CD4-positive, alpha-beta T cell treated with Interferon gamma for 1 hour (primary cell): ENCODE results near the gene CDC42BPB.

Source experiments
- DNase-seq: peaks from one replicate; pipeline ENCODE4 v3.0.0-alpha.2; 2020

Gene CDC42BPB, protein sequence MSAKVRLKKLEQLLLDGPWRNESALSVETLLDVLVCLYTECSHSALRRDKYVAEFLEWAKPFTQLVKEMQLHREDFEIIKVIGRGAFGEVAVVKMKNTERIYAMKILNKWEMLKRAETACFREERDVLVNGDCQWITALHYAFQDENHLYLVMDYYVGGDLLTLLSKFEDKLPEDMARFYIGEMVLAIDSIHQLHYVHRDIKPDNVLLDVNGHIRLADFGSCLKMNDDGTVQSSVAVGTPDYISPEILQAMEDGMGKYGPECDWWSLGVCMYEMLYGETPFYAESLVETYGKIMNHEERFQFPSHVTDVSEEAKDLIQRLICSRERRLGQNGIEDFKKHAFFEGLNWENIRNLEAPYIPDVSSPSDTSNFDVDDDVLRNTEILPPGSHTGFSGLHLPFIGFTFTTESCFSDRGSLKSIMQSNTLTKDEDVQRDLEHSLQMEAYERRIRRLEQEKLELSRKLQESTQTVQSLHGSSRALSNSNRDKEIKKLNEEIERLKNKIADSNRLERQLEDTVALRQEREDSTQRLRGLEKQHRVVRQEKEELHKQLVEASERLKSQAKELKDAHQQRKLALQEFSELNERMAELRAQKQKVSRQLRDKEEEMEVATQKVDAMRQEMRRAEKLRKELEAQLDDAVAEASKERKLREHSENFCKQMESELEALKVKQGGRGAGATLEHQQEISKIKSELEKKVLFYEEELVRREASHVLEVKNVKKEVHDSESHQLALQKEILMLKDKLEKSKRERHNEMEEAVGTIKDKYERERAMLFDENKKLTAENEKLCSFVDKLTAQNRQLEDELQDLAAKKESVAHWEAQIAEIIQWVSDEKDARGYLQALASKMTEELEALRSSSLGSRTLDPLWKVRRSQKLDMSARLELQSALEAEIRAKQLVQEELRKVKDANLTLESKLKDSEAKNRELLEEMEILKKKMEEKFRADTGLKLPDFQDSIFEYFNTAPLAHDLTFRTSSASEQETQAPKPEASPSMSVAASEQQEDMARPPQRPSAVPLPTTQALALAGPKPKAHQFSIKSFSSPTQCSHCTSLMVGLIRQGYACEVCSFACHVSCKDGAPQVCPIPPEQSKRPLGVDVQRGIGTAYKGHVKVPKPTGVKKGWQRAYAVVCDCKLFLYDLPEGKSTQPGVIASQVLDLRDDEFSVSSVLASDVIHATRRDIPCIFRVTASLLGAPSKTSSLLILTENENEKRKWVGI (N-terminal part only)

DNA sequence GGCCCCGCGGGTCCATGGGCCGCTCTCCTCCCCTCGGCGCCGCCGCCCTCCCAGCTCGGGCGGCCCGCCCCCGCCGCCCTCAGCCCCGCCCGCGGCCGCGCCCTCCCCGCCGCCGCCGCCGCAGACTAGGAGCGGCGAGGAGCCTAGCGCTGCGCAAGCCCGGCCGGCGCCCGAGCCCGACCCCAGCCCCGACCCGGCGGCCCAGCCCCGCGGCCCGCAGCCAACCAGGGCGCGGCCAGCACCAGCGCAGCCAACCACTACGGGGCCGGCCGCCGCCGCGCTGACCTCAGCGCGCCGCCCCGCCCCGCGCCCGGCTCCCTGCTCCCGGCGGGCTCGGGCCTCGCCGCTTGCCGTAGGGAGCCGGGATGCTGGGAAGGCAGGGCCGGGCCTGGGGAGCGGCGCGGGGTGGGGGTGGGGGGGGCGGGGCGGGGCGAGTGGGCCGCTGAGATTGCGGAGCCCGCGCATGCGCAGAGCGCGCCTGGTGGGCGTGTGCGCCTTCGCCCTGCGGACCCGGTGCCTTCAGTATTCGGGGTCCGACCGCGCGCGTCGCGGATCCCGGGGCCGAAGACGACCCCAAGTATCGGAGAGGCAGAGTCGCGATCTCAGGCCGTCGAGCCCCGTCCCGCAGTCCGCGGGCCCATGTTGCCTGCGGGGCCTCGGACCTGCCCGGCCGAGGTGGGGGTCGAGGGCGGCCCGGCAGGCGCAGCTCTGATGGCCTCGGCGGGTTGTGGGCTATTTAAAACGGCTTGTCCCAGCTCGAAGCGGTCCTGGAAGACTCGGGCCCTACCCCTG, at the start of gene CDC42BPB:
Gene CDC42BPB (minus strand): TSS at position 178 of the 792 bp plus-strand sequence. CDS start 376 bp downstream, outside the sequence.
- DNase-seq = peak; percentile 73

DNA sequence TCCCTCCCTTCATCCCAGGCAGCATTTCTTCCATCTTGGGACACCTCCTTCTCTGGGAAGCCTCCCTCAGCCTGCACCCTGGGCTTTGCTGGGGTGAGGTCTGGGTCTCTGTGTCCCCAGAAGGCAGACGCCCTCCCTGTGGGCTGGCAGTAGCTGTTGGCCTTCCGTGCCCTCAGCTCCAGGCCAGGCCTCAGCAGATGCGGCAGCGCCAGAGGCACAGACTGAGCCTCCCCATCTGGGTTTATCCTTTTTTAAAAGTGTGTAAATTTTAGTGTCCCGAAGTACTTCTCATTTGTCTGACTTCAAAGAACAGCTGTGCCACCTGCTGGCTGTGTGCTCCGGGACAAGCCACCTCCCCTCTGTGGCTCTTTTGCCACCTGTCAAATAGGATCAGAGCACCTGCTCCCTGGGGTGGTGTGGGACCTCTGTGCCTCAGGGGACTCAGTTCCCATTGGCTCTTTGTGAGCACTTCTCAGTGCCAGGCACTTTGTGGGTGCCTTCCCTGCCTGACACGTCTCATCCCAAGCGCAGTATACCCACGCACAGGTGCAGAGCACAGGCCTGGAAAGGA, 48.3 kb upstream of the CDC42BPB start:
- DNase-seq = no peak

DNA sequence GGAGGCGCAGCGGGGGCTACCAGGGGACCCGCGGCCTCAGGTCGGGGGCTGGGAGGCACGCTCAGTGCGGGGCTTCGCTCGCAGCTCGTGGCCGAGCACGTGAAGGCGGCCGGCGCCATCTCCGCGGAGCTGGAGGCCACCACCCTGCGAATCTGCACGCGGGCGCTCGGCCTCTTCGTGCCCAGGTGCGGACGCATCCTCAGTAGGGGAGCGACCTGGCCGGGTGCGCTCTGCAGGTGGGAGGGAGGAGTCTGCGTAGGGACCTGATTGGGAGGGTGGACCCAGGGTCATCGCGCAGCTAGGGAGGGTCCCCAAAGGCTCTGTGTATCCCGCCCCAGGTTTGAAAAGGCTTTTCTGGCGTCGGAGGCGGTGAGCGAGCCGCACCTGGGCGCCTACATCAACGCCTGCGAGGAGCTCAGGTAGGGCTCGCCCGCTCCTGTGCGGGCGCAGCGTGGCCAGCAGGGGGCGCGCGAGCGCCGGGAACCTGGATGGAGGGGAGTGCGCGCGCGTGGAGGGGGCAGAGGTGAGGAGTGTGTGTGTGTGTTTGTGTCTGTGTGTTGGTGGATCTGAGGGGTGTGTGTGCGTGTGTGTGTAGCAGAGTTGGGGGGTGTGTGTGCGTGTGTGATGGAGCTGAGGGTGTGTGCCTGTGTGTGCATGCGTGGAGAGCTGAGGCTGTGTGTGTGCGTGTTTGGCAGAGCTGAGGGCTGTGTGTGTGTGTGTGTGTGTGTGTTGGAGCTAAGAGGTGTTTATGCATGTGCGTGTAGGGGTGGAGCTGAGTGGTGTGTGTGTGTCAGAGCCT, 47.5 kb upstream of the CDC42BPB start:
- peak; percentile 62 for DNase-seq

DNA sequence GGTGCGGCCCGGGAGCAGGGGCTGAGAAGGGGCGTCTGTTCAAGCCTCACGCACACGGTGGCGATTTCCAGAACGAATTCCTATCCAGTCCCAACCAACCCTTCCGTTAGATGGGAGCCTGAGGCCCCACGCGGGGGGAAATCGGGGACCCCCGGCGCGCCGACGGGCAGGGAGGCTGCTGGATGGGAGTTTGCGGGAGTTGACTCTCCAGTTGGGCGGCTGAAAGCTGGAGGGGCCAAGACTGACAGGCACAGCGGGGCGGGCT, 47.0 kb upstream of the CDC42BPB start:
- DNase-seq = no peak

DNA sequence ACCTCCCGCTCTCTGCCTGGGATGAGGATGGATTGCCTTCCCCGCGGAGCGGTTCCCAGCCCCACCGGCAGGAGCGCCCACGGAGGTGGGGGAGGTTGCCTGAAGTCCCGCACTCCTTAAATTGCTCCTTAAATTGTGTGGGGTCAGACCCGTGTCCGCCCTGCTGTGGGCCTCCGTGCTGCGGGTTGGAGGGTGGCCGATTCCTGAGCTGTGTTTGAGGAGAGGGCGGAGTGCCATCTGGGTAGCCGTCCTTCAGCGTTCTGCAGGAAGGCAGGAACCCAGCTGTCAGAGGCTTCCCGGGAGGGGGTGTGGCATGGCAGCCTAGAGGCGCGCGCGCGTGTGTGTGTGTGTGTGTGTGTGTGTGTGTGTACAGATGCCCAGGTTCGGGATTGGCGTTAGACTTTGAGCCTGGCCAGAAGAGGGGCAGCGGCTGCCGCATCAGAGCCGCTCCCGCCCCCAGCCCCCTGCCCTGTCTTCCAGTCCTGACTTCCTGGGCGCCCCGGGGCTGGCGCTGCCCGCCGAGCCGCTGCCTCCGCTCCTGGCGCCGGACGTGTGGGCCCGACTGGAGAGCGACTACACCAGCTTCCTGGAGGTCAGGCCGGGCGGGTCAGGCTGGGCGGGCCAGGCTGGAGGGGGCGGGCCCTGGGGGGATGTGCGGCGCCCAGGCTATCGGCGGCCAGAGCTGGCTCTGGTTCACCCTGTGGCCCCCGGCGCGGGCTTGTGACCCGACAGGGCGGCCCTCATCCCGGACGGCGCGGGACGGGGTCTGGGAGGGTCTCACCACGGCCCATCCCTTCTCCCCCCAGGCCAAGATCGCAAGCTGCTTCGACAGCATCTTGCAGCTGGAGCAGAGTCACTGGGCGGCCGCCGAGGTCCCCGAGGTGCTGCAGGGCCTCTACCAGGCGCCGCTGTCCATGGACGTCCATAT, 46.4 kb upstream of the CDC42BPB start:
- no peak for DNase-seq

DNA sequence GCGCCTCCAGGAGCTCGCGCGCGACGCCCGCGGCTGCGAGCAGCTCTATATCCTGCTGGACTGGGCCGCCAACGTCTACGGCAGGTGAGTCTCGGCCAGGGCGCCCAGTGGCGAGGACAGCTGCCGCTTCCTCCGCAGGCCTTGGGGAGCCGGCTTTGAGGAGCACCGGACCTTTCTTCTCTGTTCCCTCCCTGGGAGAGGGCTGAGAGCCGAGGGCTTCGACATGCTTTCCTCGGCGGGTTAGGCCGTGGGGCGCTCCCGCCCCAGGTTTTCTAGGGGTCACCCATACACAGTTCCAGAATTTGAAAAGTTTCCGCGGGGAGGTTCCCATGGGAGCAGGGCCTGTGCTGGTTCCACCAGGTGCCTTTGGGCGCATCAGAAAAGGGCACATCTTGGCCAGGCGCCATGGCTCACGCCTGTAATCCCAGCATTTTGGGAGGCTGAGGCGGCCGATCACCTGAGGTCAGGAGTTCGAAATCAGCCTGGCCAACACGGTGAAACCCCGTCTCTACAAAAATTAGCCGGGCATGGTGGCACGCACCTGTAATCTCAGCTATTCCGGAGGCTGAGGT, 45.4 kb upstream of the CDC42BPB start:
- DNase-seq = no peak

DNA sequence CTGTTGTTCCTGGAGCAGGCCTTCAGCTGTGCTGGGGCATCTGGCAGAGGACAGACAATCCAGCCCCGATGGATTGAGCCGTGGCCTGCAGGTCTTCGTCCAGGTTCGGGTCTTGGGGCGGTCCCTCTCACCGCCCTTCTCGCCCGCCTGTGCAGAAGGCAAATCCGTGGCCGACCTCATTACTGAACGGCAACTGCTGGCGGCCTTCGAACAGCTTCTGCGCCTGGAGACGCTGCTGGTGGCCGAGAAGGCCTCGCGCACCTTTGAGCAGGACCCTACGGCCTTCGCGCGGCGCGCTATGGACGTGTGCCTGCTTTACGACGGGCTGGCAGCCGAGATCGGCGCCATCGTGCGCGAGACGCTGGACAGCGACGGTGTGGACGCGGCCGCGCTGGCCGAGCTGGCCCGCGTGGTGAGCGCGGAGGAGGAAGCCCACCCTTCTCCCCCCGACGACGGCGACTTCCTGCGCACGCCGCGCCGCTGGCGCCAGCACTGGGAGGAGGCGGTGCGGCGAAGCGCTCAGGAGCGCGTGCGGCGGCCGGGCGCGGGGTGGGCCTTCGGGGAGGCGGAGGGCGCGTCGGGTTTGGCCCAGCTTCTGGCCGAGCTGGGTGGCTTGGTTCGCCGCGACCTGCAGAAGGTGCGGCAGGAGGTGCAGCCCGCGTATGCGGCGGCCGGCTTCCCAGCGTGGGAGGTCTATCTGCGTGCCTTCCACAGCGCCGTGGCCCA, 44.8 kb upstream of the CDC42BPB start:
- no peak for DNase-seq

DNA sequence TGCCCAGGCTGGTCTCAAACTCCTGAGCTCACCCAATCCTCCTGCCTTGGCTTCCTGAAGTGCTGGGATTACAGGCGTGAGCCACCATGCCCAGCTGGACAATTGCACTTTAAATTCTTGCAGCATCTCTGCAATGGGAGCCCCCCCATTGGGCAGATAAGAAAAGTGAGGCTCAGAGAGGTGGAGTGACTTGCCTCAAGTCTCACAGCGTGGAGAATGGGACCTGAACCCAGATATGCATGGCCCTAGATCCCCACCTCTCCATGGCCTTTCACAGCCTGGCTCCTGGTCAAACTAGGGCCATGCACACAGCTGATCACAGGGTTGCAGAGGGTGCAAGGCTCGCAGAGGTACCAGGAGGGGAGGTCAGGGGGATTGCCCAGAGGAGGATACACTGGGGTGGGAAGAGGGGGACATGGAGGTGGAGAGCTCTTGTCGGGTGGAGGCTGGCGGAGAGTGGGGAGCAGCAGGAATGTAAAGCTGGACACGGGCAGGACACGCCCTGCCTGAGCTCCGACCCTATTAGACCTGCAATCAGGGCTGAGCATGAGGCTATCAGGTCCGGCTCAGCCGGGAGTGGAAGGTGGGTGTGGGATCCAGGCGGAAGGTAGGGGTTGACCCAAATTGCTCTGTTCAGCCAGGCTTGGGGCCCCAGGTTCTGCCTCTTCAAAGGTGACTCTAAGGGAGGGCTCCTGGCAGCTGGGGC, 44.1 kb upstream of the CDC42BPB start:
- DNase-seq = no peak

DNA sequence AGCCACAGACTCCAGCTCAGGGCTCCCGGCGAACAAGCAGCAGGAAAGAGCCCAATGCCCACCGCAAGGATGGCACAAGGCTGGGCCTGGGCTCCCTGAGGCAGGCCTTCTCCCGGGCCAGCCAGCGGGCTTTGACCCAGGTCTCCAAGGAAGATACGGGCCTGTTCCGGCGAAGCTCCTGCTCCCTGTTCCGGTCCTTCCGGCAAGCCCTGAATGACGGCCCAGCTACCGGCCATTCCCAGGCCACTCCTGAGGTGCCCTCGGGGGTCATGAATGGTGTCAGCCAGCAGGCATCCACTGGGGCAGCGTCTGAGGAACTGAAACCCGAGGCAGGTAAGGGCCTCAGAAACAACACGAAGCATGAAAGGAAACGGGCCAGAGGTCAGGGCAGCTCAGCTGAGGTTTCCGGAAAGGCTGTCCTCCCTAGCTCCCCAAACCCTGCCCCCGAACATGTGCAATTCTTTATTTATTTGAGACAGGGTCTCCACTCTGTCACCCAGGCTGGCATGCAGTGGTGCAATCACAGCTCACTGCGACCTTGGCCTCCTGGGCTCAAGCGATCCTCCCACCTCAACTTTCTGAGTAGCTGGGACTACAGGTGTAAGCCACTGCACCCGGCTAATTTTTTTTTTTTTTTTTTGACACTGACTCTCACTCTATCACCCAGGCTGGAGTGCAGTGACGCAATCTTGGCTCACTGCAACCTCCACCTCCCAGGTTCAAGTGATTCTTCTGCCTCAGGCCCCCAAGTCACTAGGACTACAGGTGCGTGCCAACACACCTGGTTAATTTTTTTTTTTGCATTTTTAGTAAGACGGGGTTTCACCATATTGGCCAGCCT, 43.2 kb upstream of the CDC42BPB start:
- DNase-seq = no peak

DNA sequence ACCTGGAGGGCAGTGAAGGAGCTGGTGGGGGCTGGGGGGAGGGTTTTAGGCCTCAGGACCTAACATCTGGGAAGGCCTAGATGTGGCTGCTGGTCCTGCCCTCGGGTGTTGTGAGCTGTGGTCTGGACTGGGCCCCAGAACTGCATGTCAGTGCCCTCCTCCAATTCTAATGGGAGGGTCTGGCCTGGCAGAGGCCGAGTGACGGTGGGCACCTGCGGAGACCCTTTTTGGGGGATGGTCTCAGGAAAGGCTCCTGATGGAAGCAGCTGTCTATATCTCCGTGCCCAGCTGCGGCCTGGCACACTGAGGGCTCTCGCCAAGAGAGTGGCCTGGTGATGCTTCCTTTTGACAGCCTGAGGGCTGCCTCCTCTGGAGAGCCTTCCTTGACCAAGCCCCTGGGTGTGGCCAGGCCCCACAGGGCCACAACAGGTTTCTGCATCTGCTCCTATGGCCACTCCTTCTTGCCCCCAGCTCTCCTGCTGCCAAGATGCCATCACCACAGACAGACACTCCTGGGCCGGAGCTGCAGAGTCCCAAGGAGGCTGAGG, 42.5 kb upstream of the CDC42BPB start:
- DNase-seq = no peak

DNA sequence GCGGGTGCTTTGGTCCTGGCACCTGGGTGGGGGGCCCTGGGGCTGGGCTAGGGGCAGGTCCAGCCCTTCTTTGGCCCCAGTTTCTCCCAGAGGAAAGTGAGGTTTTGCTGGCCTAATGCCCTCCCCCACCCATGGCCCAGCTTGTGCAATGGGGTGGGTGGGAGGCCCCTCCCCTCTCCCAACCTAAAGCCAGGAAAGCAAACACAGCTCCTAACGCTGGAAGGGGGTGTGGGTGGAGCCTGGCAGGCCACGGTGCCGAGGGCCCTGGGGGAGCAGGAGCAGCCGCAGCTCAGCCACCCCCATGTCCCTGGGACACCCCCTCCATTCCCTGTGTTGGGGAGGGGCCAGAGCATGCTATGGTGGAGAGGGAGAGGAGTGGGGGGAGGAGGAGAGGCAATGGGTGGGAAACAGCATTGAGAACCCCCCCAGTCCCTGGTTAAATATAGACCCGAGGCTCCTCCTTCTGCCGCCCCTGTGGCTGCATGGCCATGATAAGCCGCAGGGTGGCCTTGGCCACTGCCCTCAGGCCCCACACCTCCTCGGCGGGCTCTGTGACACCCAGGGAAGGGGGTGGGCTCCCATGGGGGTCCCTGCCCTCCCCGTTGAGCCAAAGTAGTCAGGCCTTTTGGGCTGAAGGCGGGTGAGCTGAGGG, 41.9 kb upstream of the CDC42BPB start:
- no peak for DNase-seq

DNA sequence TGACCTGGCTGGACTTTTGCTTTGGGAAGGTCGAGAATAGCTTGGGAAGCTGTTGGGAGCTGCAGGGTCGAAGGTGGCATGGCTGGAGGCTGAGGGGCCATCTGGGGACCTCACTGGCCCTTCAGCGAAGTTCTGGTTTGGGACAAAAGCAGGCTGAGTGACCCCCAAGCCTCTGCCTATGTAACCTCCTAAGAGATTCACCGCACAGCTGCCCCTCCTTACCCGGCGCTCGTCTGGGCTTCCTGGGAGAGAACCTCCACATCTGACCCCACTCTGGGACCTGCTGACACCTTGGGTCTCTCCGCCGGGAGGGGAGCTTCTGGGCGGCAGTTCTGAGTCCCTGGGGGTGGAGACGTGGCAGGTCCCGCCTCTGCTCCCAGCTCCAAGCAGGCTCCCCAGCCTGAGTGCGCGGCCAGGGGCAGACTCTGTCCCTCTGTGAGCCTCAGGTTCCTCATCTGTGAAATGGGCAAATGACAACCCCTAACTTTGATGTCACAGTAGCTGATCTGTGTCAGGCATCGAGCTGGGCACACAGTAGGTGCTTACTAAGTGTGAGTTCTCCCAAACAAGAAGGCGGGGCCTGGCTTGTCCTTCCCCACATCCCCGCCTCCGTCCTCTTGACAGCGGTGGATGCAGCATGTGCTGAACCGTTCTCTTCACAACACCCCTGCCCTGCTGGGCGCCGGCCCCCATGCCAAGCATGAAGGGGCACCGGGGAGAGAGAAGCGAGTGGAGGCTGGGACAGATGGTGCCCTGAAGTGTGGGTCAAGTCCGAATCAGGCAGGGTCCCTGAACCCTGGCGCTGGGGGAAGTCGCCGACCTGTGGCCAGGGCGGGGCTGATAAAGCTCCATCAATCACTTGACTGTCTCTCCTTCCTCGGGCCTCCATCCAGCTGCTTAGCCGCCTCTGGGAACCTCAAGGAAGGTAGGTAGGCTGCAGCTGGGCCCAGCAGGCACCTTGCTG, 40.9 kb upstream of the CDC42BPB start:
- no peak for DNase-seq

DNA sequence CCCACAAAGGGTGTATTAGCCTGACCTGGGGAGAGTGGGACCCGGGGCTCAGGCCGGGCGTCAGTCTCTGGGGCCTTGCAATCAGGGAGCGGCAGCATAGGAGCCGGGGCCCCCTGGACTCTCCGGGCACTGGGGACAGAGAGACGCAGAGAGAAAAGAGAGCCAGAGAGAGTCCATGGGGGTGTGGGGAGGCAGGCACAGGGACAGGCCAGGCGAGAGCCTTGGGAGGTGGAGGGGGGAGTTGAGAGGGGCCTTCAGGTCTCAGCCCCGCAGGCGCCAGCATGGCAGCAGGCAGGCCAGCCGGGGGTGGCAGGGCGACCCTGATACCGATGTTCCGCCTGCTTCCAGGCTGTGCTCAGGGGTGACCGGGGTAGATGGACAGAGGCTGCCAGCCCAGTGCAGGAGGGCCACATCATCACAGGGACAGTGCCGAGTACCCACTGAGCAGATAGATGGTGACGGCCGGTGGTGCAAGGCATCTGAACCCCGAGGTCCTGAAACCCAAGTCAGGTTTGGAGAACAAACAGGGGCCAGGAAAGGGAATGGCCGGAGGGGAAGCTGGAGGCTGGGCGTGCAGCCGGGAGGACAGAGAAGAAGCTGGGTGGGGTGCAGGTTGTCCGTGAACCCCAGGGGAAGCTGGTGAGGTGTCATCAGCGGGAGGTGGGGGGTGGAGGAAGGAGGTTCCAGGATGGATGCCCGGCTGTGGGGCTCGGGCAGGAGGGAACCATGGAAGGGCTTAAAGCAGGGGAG, 40.1 kb upstream of the CDC42BPB start:
- DNase-seq = no peak

DNA sequence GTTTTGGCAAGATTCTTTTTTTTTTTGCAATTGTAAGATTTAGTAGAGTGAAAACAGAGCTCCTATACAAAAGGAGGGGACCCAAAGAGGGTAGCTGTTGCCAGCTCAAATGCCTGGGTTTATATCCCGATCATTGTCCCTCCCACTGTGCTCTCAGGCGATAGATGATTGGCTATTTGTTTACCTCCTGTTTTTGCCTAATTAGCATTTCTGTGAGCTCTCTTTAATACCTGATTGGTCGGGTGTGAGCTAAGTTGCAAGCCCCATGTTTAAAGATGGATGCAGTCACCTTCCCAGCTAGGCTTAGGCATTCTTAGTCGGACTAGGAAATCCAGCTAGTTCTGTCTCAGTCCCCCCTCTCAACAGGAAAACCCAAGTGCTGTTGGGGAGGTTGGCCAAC, 39.0 kb upstream of the CDC42BPB start:
- DNase-seq = no peak
